ENCODE data around the gene LRATD1.

- TF ChIP-seq POLR2A (IDR thresholded peaks at IDR 0.05) (peak; percentile 65), CTCF (IDR thresholded peaks at IDR 0.05) (no peak)
These were observed at the start of gene LRATD1 for GRCh38 chr2:14632133-14632936.
